Inferior parietal cortex (tissue), 1 donor: ENCODE data around the gene CUL3.

Source experiments
- DNase-seq: peaks from one replicate; pipeline ENCODE4 v3.0.0-alpha.2; 2016; ENCODE audit errors: extremely low spot score

CUL3 gene

GRCh38 chr2:224426656-224427055 is 158.5 kb downstream of the CUL3 start:
- DNase-seq, result no peak

- no peak for DNase-seq
Measured at GRCh38 chr2:224421065-224421464, 164.1 kb downstream of the CUL3 start.
